Activated B cell treated with CpG ODN at 0.5 μM for 24 hours (primary cell): ENCODE results near the gene DCPS. TPM values are rescaled to one million over a fixed set of nuclear protein-coding genes. Genes with fewer than 3 reads are reported as not detected.

Experiments
- ATAC-seq: fragments of 200-7000 bp; cut with Tn5 transposase; one replicate; pipeline ENCODE4 v1.10.0; 2021; ENCODE audit warnings: low read depth, mild to moderate bottlenecking, moderate library complexity
- CTCF ChIA-PET: fragments of 350-600 bp; sonication (Branson Sonifier 250); formaldehyde crosslinking; loops from one replicate; lab custom pipeline; 2021; ENCODE audit warnings: antibody characterized with exemption; lab: Charles Lee
- POLR2A ChIA-PET: fragments of 350-600 bp; sonication (Branson Sonifier 250); formaldehyde crosslinking; loops from one replicate; lab custom pipeline; 2021; ENCODE audit warnings: antibody characterized with exemption; lab: Charles Lee
- DNase-seq: peaks from one replicate; pipeline ENCODE4 v3.0.0; 2022
- H3K27ac Mint-ChIP-seq: one replicate; pipeline ENCODE4 v1.8.0; 2020; ENCODE audit warnings: mixed read lengths
- H3K27me3 Mint-ChIP-seq: one replicate; pipeline ENCODE4 v1.8.0; 2021; ENCODE audit warnings: mixed read lengths
- H3K36me3 Mint-ChIP-seq: one replicate; pipeline ENCODE4 v1.8.0; 2021; ENCODE audit warnings: low read depth, mixed read lengths
- H3K4me1 Mint-ChIP-seq: one replicate; pipeline ENCODE4 v1.8.0; 2021; ENCODE audit warnings: mixed read lengths
- H3K4me3 Mint-ChIP-seq: one replicate; pipeline ENCODE4 v1.8.0; 2020; ENCODE audit warnings: mild to moderate bottlenecking, mixed read lengths
- H3K9me3 Mint-ChIP-seq: one replicate; pipeline ENCODE4 v1.8.0; 2020; ENCODE audit warnings: mixed read lengths
- CTCF ChIP-seq: fragments of 200-600 bp; IDR thresholded peaks from one replicate; pipeline ENCODE4 v1.8.0; 2022; ENCODE audit warnings: antibody characterized with exemption, mild to moderate bottlenecking
- intact Hi-C: fragments of 100-400 bp; cut with micrococcal nuclease; formaldehyde crosslinking; loops from one replicate; pipeline ENCODE4 v1.15.1; 2024
- total RNA-seq: library from RNA; stranded (reverse); gene quantifications from 2 replicates; pipeline ENCODE4 v1.2.3, GENCODE V29; 2022

DCPS gene
- total RNA-seq, 1 donor from 2014 or later: 37.6 TPM

GRCh38 chr11:126335463-126335760 is 31.6 kb downstream of the DCPS start:
- CTCF ChIA-PET: no interaction called here
- no peak for TF ChIP-seq CTCF
- no peak for ATAC-seq
- POLR2A ChIA-PET: no interaction called here
- intact Hi-C loops: no loop called here
- Mint-ChIP-seq H3K27me3 (no peaks in the 10 kb centered on the region), H3K4me3 (no peak overlapping the region), H3K27ac (no peak overlapping the region), H3K4me1 (peaks cover 5% of the 10 kb centered on the region), H3K9me3 (no peaks in the 10 kb centered on the region), H3K36me3 (peaks cover 78% of the 10 kb centered on the region)
- no peak for DNase-seq

GRCh38 chr11:126336138-126336541 is 32.3 kb downstream of the DCPS start:
- Mint-ChIP-seq H3K9me3 (no peaks in the 10 kb centered on the region), H3K27ac (no peak overlapping the region), H3K4me3 (no peak overlapping the region), H3K36me3 (peaks cover 82% of the 10 kb centered on the region), H3K27me3 (no peaks in the 10 kb centered on the region), H3K4me1 (peaks cover 5% of the 10 kb centered on the region)
- ATAC-seq (no peak), DNase-seq (no peak)
- no peak for TF ChIP-seq CTCF
- intact Hi-C loops: no loop called here
- ChIA-PET CTCF (no interaction called here), POLR2A (no interaction called here)

- ATAC-seq (no peak), DNase-seq (no peak)
- H3K4me3 Mint-ChIP-seq: no peak overlapping the region
- no peaks in the 10 kb centered on the region for H3K9me3 Mint-ChIP-seq
- H3K27ac Mint-ChIP-seq: no peak overlapping the region
- ChIA-PET POLR2A (no interaction called here), CTCF (no interaction called here)
- TF ChIP-seq CTCF: no peak
- intact Hi-C loops: no loop called here
- no peaks in the 10 kb centered on the region for H3K27me3 Mint-ChIP-seq
- peaks cover 5% of the 10 kb centered on the region for H3K4me1 Mint-ChIP-seq
- peaks cover 82% of the 10 kb centered on the region for H3K36me3 Mint-ChIP-seq
Observed at GRCh38 chr11:126336671-126337101, 32.8 kb downstream of the DCPS start.

- POLR2A ChIA-PET: no interaction called here
- no peaks in the 10 kb centered on the region for H3K9me3 Mint-ChIP-seq
- CTCF ChIA-PET: no interaction called here
Observed at GRCh38 chr11:126337126-126337473, 33.2 kb downstream of the DCPS start.

GRCh38 chr11:126337474-126338241 is 33.8 kb downstream of the DCPS start:
- intact Hi-C loops: no loop called here
- Mint-ChIP-seq H3K9me3 (no peaks in the 10 kb centered on the region), H3K27ac (no peak overlapping the region), H3K4me1 (peaks cover 5% of the 10 kb centered on the region), H3K4me3 (no peak overlapping the region), H3K36me3 (peaks cover 82% of the 10 kb centered on the region), H3K27me3 (no peaks in the 10 kb centered on the region)
- ChIA-PET POLR2A (no interaction called here), CTCF (no interaction called here)
- ATAC-seq: no peak
- no peak for TF ChIP-seq CTCF
- no peak for DNase-seq

More at GRCh38 chr11:126337126-126337473, 33.2 kb downstream of the DCPS start:
- no peak for ATAC-seq
- H3K4me1 Mint-ChIP-seq: peaks cover 5% of the 10 kb centered on the region
- no peak for TF ChIP-seq CTCF
- intact Hi-C loops: no loop called here
- no peaks in the 10 kb centered on the region for H3K27me3 Mint-ChIP-seq
- no peak overlapping the region for H3K27ac Mint-ChIP-seq
- no peak overlapping the region for H3K4me3 Mint-ChIP-seq
- no peak for DNase-seq
- peaks cover 82% of the 10 kb centered on the region for H3K36me3 Mint-ChIP-seq
